GM19372 (cell line): ENCODE results near the gene TMEM198.
A peak's percentile ranks its signal among the peaks of the same experiment; 100 is the strongest.

Source experiments
- ATAC-seq: cut with Tn5 transposase; IDR thresholded peaks from one replicate; pipeline ENCODE4 v1.9.1; 2021; ENCODE audit warnings: mild to moderate bottlenecking, low read depth, moderate library complexity; ENCODE audit not compliant: unreplicated experiment

TMEM198 gene

GRCh38 chr2:219524817-219525216, 19.0 kb upstream of the TMEM198 start:
- ATAC-seq, result no peak

GRCh38 chr2:219525533-219526232, 18.1 kb upstream of the TMEM198 start:
- ATAC-seq, result no peak

- ATAC-seq, result no peak
These were observed 17.3 kb upstream of the TMEM198 start for GRCh38 chr2:219526320-219527075.

GRCh38 chr2:219527076-219527394, 16.8 kb upstream of the TMEM198 start:
- ATAC-seq, result no peak

GRCh38 chr2:219527472-219527871, 16.4 kb upstream of the TMEM198 start:
- ATAC-seq, result no peak

GRCh38 chr2:219530048-219530963, 13.5 kb upstream of the TMEM198 start:
- ATAC-seq, result peak; percentile 94

- no peak for ATAC-seq
These were observed 12.0 kb upstream of the TMEM198 start for GRCh38 chr2:219531639-219532377.

- ATAC-seq, result no peak
These were observed 11.5 kb upstream of the TMEM198 start for GRCh38 chr2:219532378-219532649.

GRCh38 chr2:219533930-219534661, 9.7 kb upstream of the TMEM198 start:
- ATAC-seq, result no peak

- ATAC-seq, result no peak
These were observed 7.4 kb upstream of the TMEM198 start for GRCh38 chr2:219536425-219536824.

- ATAC-seq, result no peak
These were observed 6.9 kb upstream of the TMEM198 start for GRCh38 chr2:219536967-219537366.

- no peak for ATAC-seq
These were observed 6.0 kb upstream of the TMEM198 start for GRCh38 chr2:219537657-219538488.

GRCh38 chr2:219538504-219538951, 5.3 kb upstream of the TMEM198 start:
- no peak for ATAC-seq

- no peak for ATAC-seq
These were observed 4.7 kb upstream of the TMEM198 start for GRCh38 chr2:219538956-219539788.

GRCh38 chr2:219539926-219540678, 3.7 kb upstream of the TMEM198 start:
- no peak for ATAC-seq

GRCh38 chr2:219540784-219541504, 2.9 kb upstream of the TMEM198 start:
- ATAC-seq, result no peak

- peak; percentile 40 for ATAC-seq
These were observed 2.1 kb upstream of the TMEM198 start for GRCh38 chr2:219541611-219542180.
